OCI-LY7 (cell line): ENCODE measurements around the gene PPP1R7.

ENCODE experiments used
- EZH2phosphoT487 ChIP-seq: fragments of 200-600 bp; sonication (generic); IDR thresholded peaks from 2 replicates; pipeline ENCODE4 v1.6.1; 2018; ENCODE audit warnings: low read depth, borderline replicate concordance, mild to moderate bottlenecking, mixed run types, antibody characterized with exemption, low read length, moderate library complexity, mixed read lengths
- TF ChIP-seq, protein P1 (sequence below): fragments of 200-600 bp; sonication (generic); conservative IDR thresholded peaks from 2 replicates; pipeline ENCODE4 v1.5.1; 2014; ENCODE audit warnings: mild to moderate bottlenecking, antibody characterized with exemption, low read length, moderate library complexity, mixed read lengths

DNA sequence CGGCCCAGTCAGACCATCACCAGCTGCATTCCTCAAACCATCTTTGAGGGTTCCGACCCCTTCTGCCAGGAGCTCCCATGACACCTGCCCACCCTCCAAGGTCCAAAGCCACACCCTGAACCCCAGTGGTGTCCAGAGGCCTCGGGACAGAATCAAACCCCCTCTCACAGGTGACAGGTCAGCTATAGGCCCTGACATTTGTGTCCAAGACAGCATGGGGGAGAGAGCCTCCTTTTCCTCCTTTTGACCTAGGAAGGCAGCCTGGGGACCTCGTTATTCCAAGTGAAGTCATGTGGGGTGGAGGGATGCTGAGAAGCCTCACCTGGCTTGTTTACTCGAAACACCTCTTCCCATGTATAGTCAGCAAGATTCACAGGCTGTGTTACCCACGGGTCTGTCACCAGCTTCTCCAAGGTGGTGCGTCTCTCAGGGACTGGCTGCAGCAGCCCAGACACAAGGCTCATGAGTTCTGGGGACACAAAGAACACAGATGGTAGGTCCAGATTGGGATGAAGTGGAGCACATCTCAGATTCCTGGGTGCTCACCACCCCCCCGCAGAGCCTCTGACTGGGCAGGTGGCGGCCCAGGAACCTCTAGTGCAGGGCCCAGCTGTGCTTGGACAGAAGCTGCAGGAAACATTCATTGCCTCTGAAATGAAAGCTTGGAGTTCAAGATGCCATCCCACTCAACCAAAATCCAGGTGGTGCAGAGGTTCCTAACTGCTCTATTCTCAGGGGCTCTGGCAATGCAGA lies 43.1 kb upstream of the PPP1R7 start:
- TF ChIP-seq, protein P1, sequence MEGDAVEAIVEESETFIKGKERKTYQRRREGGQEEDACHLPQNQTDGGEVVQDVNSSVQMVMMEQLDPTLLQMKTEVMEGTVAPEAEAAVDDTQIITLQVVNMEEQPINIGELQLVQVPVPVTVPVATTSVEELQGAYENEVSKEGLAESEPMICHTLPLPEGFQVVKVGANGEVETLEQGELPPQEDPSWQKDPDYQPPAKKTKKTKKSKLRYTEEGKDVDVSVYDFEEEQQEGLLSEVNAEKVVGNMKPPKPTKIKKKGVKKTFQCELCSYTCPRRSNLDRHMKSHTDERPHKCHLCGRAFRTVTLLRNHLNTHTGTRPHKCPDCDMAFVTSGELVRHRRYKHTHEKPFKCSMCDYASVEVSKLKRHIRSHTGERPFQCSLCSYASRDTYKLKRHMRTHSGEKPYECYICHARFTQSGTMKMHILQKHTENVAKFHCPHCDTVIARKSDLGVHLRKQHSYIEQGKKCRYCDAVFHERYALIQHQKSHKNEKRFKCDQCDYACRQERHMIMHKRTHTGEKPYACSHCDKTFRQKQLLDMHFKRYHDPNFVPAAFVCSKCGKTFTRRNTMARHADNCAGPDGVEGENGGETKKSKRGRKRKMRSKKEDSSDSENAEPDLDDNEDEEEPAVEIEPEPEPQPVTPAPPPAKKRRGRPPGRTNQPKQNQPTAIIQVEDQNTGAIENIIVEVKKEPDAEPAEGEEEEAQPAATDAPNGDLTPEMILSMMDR = no peak
- TF ChIP-seq EZH2phosphoT487 = no peak
